Cortex of kidney (tissue), 1 donor: ENCODE data around the gene PDLIM3.
"Not testable (repeated sequence)": the region's sequence is repeated elsewhere in the genome, so short reads cannot be mapped to it uniquely, and the experiment has no call there.

Experiments used
- DNase-seq: peaks from one replicate; lab custom pipeline; 2025; lab: John Stamatoyannopoulos, UW

Gene PDLIM3

GRCh38 chr4:185534866-185535611 lies at the start of gene PDLIM3:
Gene PDLIM3 (minus strand): TSS chr4:185535507. CDS start chr4:185535434, 73 bp downstream.
- no peak for DNase-seq

GRCh38 chr4:185583813-185584212 lies 48.5 kb upstream of the PDLIM3 start:
- no peak for DNase-seq

GRCh38 chr4:185582651-185583400 lies 47.5 kb upstream of the PDLIM3 start:
- DNase-seq: no peak

GRCh38 chr4:185580699-185581098 lies 45.4 kb upstream of the PDLIM3 start:
- DNase-seq: no peak

- DNase-seq: no peak
Observed at GRCh38 chr4:185578284-185578683, 43.0 kb upstream of the PDLIM3 start.

- DNase-seq: no peak
Observed at GRCh38 chr4:185576962-185577950, 41.9 kb upstream of the PDLIM3 start.

- DNase-seq: no peak
Observed at GRCh38 chr4:185576314-185576961, 41.1 kb upstream of the PDLIM3 start.

GRCh38 chr4:185573651-185574199 lies 38.4 kb upstream of the PDLIM3 start:
- no peak for DNase-seq

- DNase-seq: no peak
Observed at GRCh38 chr4:185570727-185571126, 35.4 kb upstream of the PDLIM3 start.

GRCh38 chr4:185567381-185568376 lies 32.4 kb upstream of the PDLIM3 start:
- DNase-seq: no peak

- no peak for DNase-seq
Observed at GRCh38 chr4:185566972-185567371, 31.7 kb upstream of the PDLIM3 start.

GRCh38 chr4:185566425-185566824 lies 31.1 kb upstream of the PDLIM3 start:
- no peak for DNase-seq

- DNase-seq: no peak
Observed at GRCh38 chr4:185565696-185566095, 30.4 kb upstream of the PDLIM3 start.

GRCh38 chr4:185564349-185564748 lies 29.0 kb upstream of the PDLIM3 start:
- DNase-seq: no peak

GRCh38 chr4:185562531-185562930 lies 27.2 kb upstream of the PDLIM3 start:
- DNase-seq: no peak

GRCh38 chr4:185560316-185560715 lies 25.0 kb upstream of the PDLIM3 start:
- no peak for DNase-seq

GRCh38 chr4:185559915-185560281 lies 24.6 kb upstream of the PDLIM3 start:
- no peak for DNase-seq

GRCh38 chr4:185559251-185559914 lies 24.1 kb upstream of the PDLIM3 start:
- not testable (repeated sequence) for DNase-seq

GRCh38 chr4:185554365-185555126 lies 19.2 kb upstream of the PDLIM3 start:
- DNase-seq: no peak
